OCI-LY3 (cell line): ENCODE measurements around the gene CSF3.

Experiments used
- EZH2phosphoT487 ChIP-seq: fragments of 200-600 bp; shearing (Covaris generic); IDR thresholded peaks from 2 replicates; pipeline ENCODE4 v1.6.1; 2018; ENCODE audit warnings: antibody characterized with exemption, mixed run types, low read depth
- TF ChIP-seq, protein P1 (sequence below): fragments of 200-600, 300-600 bp; sonication (generic); IDR thresholded peaks from 2 replicates; pipeline ENCODE4 v1.5.1; 2014; ENCODE audit warnings: antibody characterized with exemption, low read length, low read depth

DNA sequence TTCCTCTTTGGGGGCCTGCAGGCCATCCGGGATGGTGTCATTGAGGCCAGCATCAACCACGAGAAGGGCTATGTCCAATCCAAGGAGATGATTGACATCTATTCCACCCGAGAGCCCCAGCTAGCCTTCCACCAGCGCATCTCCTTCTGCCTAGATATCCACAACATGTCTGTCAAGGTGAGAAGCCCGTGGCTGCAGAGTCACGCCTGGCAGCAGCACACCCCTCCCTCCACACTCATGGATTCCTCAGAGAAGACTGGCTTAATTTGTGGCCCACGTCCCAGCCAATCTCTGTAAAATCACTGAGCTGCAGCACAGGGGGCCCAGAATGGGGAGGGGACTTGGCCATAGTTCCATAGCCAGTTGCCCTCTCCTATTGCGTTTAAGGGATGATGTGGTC is 19.1 kb upstream of the CSF3 start:
- TF ChIP-seq, protein P1, sequence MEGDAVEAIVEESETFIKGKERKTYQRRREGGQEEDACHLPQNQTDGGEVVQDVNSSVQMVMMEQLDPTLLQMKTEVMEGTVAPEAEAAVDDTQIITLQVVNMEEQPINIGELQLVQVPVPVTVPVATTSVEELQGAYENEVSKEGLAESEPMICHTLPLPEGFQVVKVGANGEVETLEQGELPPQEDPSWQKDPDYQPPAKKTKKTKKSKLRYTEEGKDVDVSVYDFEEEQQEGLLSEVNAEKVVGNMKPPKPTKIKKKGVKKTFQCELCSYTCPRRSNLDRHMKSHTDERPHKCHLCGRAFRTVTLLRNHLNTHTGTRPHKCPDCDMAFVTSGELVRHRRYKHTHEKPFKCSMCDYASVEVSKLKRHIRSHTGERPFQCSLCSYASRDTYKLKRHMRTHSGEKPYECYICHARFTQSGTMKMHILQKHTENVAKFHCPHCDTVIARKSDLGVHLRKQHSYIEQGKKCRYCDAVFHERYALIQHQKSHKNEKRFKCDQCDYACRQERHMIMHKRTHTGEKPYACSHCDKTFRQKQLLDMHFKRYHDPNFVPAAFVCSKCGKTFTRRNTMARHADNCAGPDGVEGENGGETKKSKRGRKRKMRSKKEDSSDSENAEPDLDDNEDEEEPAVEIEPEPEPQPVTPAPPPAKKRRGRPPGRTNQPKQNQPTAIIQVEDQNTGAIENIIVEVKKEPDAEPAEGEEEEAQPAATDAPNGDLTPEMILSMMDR = no peak
- TF ChIP-seq EZH2phosphoT487 = no peak
